ENCODE results near the gene KIR2DL1.
"Not testable (repeated sequence)": the region's sequence is repeated elsewhere in the genome, so short reads cannot be mapped to it uniquely, and the experiment has no call there.

DNA sequence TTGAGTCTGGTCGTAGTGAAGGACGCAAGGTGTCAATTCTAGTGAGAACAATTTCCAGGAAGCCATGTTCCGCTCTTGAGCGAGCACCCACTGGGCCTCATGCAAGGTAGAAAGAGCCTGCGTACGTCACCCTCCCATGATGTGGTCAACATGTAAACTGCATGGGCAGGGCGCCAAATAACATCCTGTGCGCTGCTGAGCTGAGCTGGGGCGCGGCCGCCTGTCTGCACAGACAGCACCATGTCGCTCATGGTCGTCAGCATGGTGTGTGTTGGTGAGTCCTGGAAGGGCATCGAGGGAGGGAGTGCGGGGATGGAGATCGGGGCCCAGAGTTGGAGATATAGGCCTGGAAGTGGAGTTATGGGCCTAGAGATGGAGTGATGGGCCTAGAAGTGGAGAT, 31.3 kb upstream of the KIR2DL1 start, which contains the start of gene KIR2DL3:
- TF ChIP-seq, protein P1, sequence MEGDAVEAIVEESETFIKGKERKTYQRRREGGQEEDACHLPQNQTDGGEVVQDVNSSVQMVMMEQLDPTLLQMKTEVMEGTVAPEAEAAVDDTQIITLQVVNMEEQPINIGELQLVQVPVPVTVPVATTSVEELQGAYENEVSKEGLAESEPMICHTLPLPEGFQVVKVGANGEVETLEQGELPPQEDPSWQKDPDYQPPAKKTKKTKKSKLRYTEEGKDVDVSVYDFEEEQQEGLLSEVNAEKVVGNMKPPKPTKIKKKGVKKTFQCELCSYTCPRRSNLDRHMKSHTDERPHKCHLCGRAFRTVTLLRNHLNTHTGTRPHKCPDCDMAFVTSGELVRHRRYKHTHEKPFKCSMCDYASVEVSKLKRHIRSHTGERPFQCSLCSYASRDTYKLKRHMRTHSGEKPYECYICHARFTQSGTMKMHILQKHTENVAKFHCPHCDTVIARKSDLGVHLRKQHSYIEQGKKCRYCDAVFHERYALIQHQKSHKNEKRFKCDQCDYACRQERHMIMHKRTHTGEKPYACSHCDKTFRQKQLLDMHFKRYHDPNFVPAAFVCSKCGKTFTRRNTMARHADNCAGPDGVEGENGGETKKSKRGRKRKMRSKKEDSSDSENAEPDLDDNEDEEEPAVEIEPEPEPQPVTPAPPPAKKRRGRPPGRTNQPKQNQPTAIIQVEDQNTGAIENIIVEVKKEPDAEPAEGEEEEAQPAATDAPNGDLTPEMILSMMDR (conservative IDR thresholded peaks at IDR 0.05; ENCODE audit: low read length), result not testable (repeated sequence)
- not testable (repeated sequence) for TF ChIP-seq EZH2phosphoT487 (IDR thresholded peaks at IDR 0.05; ENCODE audit: borderline replicate concordance, low read depth, low read length)

Measured in OCI-LY7 (cell line).